IMR-90 (cell line): ENCODE results near the gene CEP72. TPM values are rescaled to one million over a fixed set of nuclear protein-coding genes. Genes with fewer than 3 reads are reported as not detected.

Source experiments
- ATAC-seq: fragments of 200-7000 bp; cut with Tn5 transposase; 2 replicates; pipeline ENCODE4 v1.9.1; 2020; ENCODE audit warnings: low read depth, mild to moderate bottlenecking, moderate library complexity
- BruUV-seq: library from RNA; stranded (reverse); fragments of 400-500 nt; replicated peaks from 2 replicates; lab custom pipeline; 2021; lab: Mats Ljungman, UMichigan
- CTCF ChIA-PET: fragments of 300-600 bp; formaldehyde crosslinking; extraction: SDS; loops from one replicate; lab custom pipeline; 2021; ENCODE audit warnings: antibody characterized with exemption; lab: Yijun Ruan, JAX
- POLR2A ChIA-PET: fragments of 300-600 bp; sonication (Branson Sonifier 250); formaldehyde crosslinking; loops from one replicate; lab custom pipeline; 2022; ENCODE audit warnings: antibody characterized with exemption; ENCODE audit not compliant: unreplicated experiment; lab: Charles Lee
- DNase-seq: peaks from one replicate; pipeline ENCODE4 v3.0.0; 2013
- H2AFZ ChIP-seq: replicated peaks from 2 replicates; pipeline ENCODE3; 2013; ENCODE audit warnings: low read length, mild to moderate bottlenecking; ENCODE audit not compliant: poor library complexity
- H2AK5ac ChIP-seq: 2 replicates; pipeline ENCODE4 v1.6.1; 2013; ENCODE audit warnings: low read depth, low read length, inconsistent platforms
- H2AK9ac ChIP-seq: replicated peaks from 2 replicates; pipeline ENCODE3; 2013; ENCODE audit warnings: mild to moderate bottlenecking, low read depth, low read length, moderate library complexity; ENCODE audit not compliant: poor library complexity
- H2BK120ac ChIP-seq: 2 replicates; pipeline ENCODE4 v1.6.1; 2013; ENCODE audit warnings: low read depth, low read length, inconsistent platforms
- H2BK15ac ChIP-seq: 3 replicates; pipeline ENCODE4 v1.6.1; 2013; ENCODE audit warnings: low read depth, low read length, inconsistent platforms
- H2BK20ac ChIP-seq: 2 replicates; pipeline ENCODE4 v1.6.1; 2013; ENCODE audit warnings: low read depth, mild to moderate bottlenecking, inconsistent platforms, low read length, moderate library complexity
- H2BK5ac ChIP-seq: 2 replicates; pipeline ENCODE4 v1.6.1; 2013; ENCODE audit warnings: mild to moderate bottlenecking, low read depth, low read length, inconsistent platforms; ENCODE audit not compliant: poor library complexity, severe bottlenecking
- H3K14ac ChIP-seq: replicated peaks from 2 replicates; pipeline ENCODE4 v1.6.1; 2013; ENCODE audit warnings: low read depth, low read length, inconsistent platforms
- H3K18ac ChIP-seq: 2 replicates; pipeline ENCODE4 v1.6.1; 2013; ENCODE audit warnings: low read depth, low read length, control low read depth
- H3K23ac ChIP-seq: 2 replicates; pipeline ENCODE4 v1.6.1; 2013; ENCODE audit warnings: low read depth, low read length, inconsistent platforms
- H3K27ac ChIP-seq: 2 replicates; pipeline ENCODE4 v1.5.1; 2013; ENCODE audit warnings: mild to moderate bottlenecking, control low read depth, low read length; ENCODE audit not compliant: insufficient read depth
- H3K27me3 ChIP-seq: 2 replicates; pipeline ENCODE4 v1.6.1; 2013; ENCODE audit warnings: low read length; ENCODE audit not compliant: control insufficient read depth, insufficient read depth
- H3K36me3 ChIP-seq: 2 replicates; pipeline ENCODE4 v1.6.1; 2013; ENCODE audit warnings: low read length, mixed read lengths; ENCODE audit not compliant: control insufficient read depth, insufficient read depth
- H3K4ac ChIP-seq: 2 replicates; pipeline ENCODE4 v1.6.1; 2013; ENCODE audit warnings: low read depth, low read length, inconsistent platforms
- H3K4me1 ChIP-seq: 2 replicates; pipeline ENCODE4 v1.6.1; 2013; ENCODE audit warnings: low read length, mixed read lengths; ENCODE audit not compliant: control insufficient read depth, insufficient read depth
- H3K4me2 ChIP-seq: 2 replicates; pipeline ENCODE4 v1.6.1; 2013; ENCODE audit warnings: low read depth, mild to moderate bottlenecking, control low read depth, low read length, moderate library complexity
- H3K4me3 ChIP-seq: 2 replicates; pipeline ENCODE4 v1.5.1; 2013; ENCODE audit warnings: low read depth, mild to moderate bottlenecking, control low read depth, low read length, moderate library complexity; ENCODE audit not compliant: insufficient read depth
- H3K56ac ChIP-seq: 2 replicates; pipeline ENCODE4 v1.6.1; 2013; ENCODE audit warnings: low read length, inconsistent platforms; ENCODE audit not compliant: insufficient read depth; ENCODE audit errors: extremely low read depth
- H3K79me1 ChIP-seq, 2 experiments: 2 replicates each; pipeline ENCODE4 v1.6.1; 2013; ENCODE audit warnings: low read length in 2 of 2, inconsistent platforms in 1 of 2, low read depth in 1 of 2
- H3K9ac ChIP-seq: 2 replicates; pipeline ENCODE4 v1.6.1; 2013; ENCODE audit warnings: low read depth, low read length, control low read depth
- H3K9me1 ChIP-seq: 2 replicates; pipeline ENCODE4 v1.6.1; 2013; ENCODE audit warnings: low read length, inconsistent platforms; ENCODE audit not compliant: insufficient read depth
- H3K9me3 ChIP-seq: 2 replicates; pipeline ENCODE4 v1.6.1; 2013; ENCODE audit warnings: low read length; ENCODE audit not compliant: control insufficient read depth, insufficient read depth
- H4K20me1 ChIP-seq: 2 replicates; pipeline ENCODE4 v1.6.1; 2013; ENCODE audit warnings: low read length, inconsistent platforms; ENCODE audit not compliant: insufficient read depth
- H4K5ac ChIP-seq: 2 replicates; pipeline ENCODE4 v1.6.1; 2013; ENCODE audit warnings: mild to moderate bottlenecking, low read depth, low read length, control low read depth
- H4K8ac ChIP-seq, 2 experiments: 2 replicates each; pipeline ENCODE4 v1.6.1; 2013; ENCODE audit warnings: low read depth in 2 of 2, low read length in 2 of 2, control low read depth in 1 of 2, inconsistent platforms in 1 of 2
- H4K91ac ChIP-seq: 2 replicates; pipeline ENCODE4 v1.6.1; 2013; ENCODE audit warnings: low read depth, low read length, inconsistent platforms; ENCODE audit not compliant: insufficient read depth
- BHLHE40 ChIP-seq: fragments of 150-350 bp; IDR thresholded peaks from 2 replicates; pipeline ENCODE4 v1.6.1; 2016; ENCODE audit warnings: mild to moderate bottlenecking, low read depth, low read length
- CEBPB ChIP-seq: IDR thresholded peaks from 2 replicates; pipeline ENCODE4 v1.6.1; 2012; ENCODE audit warnings: low read depth, low read length, improper control_type of control experiment
- CHD1 ChIP-seq: IDR thresholded peaks from 2 replicates; pipeline ENCODE4 v1.6.1; 2012; ENCODE audit warnings: low read depth, low read length, improper control_type of control experiment
- CTCF ChIP-seq: conservative IDR thresholded peaks from 2 replicates; pipeline ENCODE4 v1.5.1; 2012; ENCODE audit warnings: mild to moderate bottlenecking, low read depth, low read length, improper control_type of control experiment
- FOS ChIP-seq: fragments of 150-350 bp; IDR thresholded peaks from 2 replicates; pipeline ENCODE4 v1.6.1; 2016; ENCODE audit warnings: low read depth, low read length
- MAFK ChIP-seq: IDR thresholded peaks from 2 replicates; pipeline ENCODE4 v1.6.1; 2012; ENCODE audit warnings: low read depth, low read length, improper control_type of control experiment
- MAZ ChIP-seq: IDR thresholded peaks from 2 replicates; pipeline ENCODE4 v1.6.1; 2012; ENCODE audit warnings: low read depth, mild to moderate bottlenecking, low read length, improper control_type of control experiment, moderate library complexity, borderline replicate concordance
- MXI1 ChIP-seq: IDR thresholded peaks from 2 replicates; pipeline ENCODE4 v1.6.1; 2012; ENCODE audit warnings: low read depth, mild to moderate bottlenecking, low read length, moderate library complexity, borderline replicate concordance
- NFE2L2 ChIP-seq: fragments of 150-350 bp; IDR thresholded peaks from 2 replicates; pipeline ENCODE4 v1.6.1; 2016; ENCODE audit warnings: low read depth, mild to moderate bottlenecking, low read length
- POLR2A ChIP-seq: IDR thresholded peaks from 2 replicates; pipeline ENCODE4 v1.6.1; 2012; ENCODE audit warnings: mild to moderate bottlenecking, low read depth, low read length
- RAD21 ChIP-seq: IDR thresholded peaks from 2 replicates; pipeline ENCODE4 v1.6.1; 2012; ENCODE audit warnings: low read length, improper control_type of control experiment
- RCOR1 ChIP-seq: IDR thresholded peaks from 2 replicates; pipeline ENCODE4 v1.6.1; 2012; ENCODE audit warnings: mild to moderate bottlenecking, low read length, improper control_type of control experiment; ENCODE audit not compliant: insufficient replicate concordance
- RFX5 ChIP-seq: IDR thresholded peaks from 2 replicates; pipeline ENCODE4 v1.8.0; 2012; ENCODE audit warnings: low read depth, mild to moderate bottlenecking, low read length, moderate library complexity
- SMC3 ChIP-seq: fragments of 150-350 bp; IDR thresholded peaks from 2 replicates; pipeline ENCODE4 v1.6.1; 2016; ENCODE audit warnings: low read depth, mild to moderate bottlenecking, antibody characterized with exemption, low read length, moderate library complexity
- WGBS, 2 experiments: methylation state at CpG; one replicate each; pipeline versions ENCODE4 v1.1.5 to v1.1.7; 2013; ENCODE audit warnings: missing lambda C conversion rate in 2 of 2; ENCODE audit not compliant: insufficient read length in 1 of 2; ENCODE audit errors: extremely low coverage in 2 of 2; 5-methylcytosine and 5-hydroxymethylcytosine counted together
- dilution Hi-C: fragments of 300-500 bp; cut with HindIII; formaldehyde crosslinking; loops from one replicate; pipeline ENCODE4 v1.14.3; 2018; ENCODE audit warnings: low sequenced_read_pairs; ENCODE audit not compliant: unreplicated experiment
- in situ Hi-C: fragments of 300-500 bp; cut with MboI; formaldehyde crosslinking; loops from 3 replicates; pipeline ENCODE4 v1.14.3; 2019; ENCODE audit warnings: low sequenced_read_pairs, inconsistent platforms, mixed read lengths
- intact Hi-C: fragments of 100-400 bp; cut with micrococcal nuclease; formaldehyde crosslinking; loops from 2 replicates; pipeline ENCODE4 v1.10.0; 2022
- polyA plus RNA-seq, 3 experiments: library from polyadenylated mRNA; depleted of rRNA; stranded (reverse); fragments of >200 nt; gene quantifications; 2 replicates each; pipeline ENCODE4 v1.2.3, GENCODE V29; 2012; ENCODE audit warnings: low replicate concordance in 1 of 3
- total RNA-seq: library from RNA; depleted of rRNA; stranded (reverse); fragments of >200 nt; gene quantifications from 2 replicates; pipeline ENCODE4 v1.2.3, GENCODE V29; 2012
- TF ChIP-seq, protein P1 (sequence below): fragments of 150-350 bp; IDR thresholded peaks from 2 replicates; pipeline ENCODE4 v1.6.1; 2016; ENCODE audit warnings: low read depth, mild to moderate bottlenecking, low read length, moderate library complexity, borderline replicate concordance

CEP72 gene
- total and polyA plus RNA-seq, 2 of the 4 experiments (the other 2 are of a cell fraction), result 2.9 to 4.3 TPM

DNA sequence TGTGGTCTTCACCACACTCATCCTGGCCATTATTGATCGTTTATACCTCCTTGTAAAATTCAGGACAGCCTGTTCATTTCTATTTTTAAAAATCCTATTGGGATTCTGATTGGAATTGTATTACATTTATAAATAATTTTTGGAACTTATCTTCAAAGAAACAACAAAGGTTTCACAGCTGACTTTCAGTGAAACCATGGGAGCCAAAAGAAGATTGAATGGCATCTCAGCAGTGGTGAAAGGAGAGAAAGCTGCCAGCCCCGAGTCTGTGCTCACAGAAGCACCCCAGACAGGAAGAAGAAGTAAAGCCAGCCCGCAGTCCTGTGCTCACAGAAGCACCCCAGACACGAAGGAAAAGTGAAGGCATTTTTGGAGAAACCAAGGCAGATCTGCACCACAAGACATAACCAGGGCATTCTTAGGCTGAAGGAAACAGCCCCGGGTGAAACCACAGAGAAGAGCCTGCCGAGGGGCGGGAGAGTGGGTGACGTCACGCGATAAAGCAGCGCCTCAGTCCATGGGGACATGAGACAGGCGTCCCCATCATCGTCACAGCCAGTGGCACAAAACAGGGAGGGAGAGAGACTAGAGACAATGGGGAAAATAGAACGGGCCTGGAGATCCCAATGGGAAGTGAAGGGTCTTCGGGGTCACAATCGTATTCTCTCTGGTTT is 45.4 kb upstream of the CEP72 start:
- Histone ChIP-seq H2AK9ac (no peak overlapping the region), H3K18ac (no peak overlapping the region), H3K9ac (no peak overlapping the region), H3K79me1 (no peaks in the 10 kb centered on the region), H3K56ac (no peak overlapping the region), H2AK5ac (no peak overlapping the region), H3K36me3 (no peaks in the 10 kb centered on the region), H3K23ac (no peak overlapping the region), H3K27me3 (peaks cover 37% of the 10 kb centered on the region), H4K5ac (no peak overlapping the region), H3K9me3 (peaks cover 5% of the 10 kb centered on the region; the same call in 1 of the 2 replicates), H3K9me1 (no peaks in the 10 kb centered on the region), H3K14ac (no peak overlapping the region), H3K4ac (no peak overlapping the region), H3K4me1 (no peaks in the 10 kb centered on the region; the same call in 1 of the 2 replicates), H4K91ac (no peak overlapping the region), H3K27ac (no peak overlapping the region), H3K4me2 (no peak overlapping the region), H4K20me1 (no peaks in the 10 kb centered on the region), H2BK15ac (no peak overlapping the region), H2AFZ (no peak overlapping the region), H4K8ac (no peak overlapping the region), H2BK120ac (no peak overlapping the region), H2BK20ac (no peak overlapping the region), H3K4me3 (no peak overlapping the region), H2BK5ac (no peak overlapping the region)
- TF ChIP-seq FOS (no peak), CTCF (no peak), CHD1 (no peak), SMC3 (no peak), BHLHE40 (no peak), MAZ (no peak), MXI1 (no peak), NFE2L2 (no peak), MAFK (no peak), POLR2A (no peak), RFX5 (no peak), CEBPB (no peak), RAD21 (no peak), RCOR1 (no peak)
- TF ChIP-seq, protein P1, sequence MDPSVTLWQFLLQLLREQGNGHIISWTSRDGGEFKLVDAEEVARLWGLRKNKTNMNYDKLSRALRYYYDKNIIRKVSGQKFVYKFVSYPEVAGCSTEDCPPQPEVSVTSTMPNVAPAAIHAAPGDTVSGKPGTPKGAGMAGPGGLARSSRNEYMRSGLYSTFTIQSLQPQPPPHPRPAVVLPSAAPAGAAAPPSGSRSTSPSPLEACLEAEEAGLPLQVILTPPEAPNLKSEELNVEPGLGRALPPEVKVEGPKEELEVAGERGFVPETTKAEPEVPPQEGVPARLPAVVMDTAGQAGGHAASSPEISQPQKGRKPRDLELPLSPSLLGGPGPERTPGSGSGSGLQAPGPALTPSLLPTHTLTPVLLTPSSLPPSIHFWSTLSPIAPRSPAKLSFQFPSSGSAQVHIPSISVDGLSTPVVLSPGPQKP, result no peak
- ATAC-seq, result no peak
- ChIA-PET POLR2A (no interaction called here), CTCF (no interaction called here)
- dilution Hi-C loops, result no loop called here
- in situ Hi-C loops, result no loop called here
- intact Hi-C loops, result no loop called here
- no TSS peak for BruUV-seq
- 84% methylated on average over 10 of the region's 16 CpGs; no CpG with 5 or more reads in 1 of the 2 experiments for WGBS, 2 experiments
- DNase-seq, result no peak
